ENCODE data around the gene SLC25A47.

The SLC25A47 gene

DNA sequence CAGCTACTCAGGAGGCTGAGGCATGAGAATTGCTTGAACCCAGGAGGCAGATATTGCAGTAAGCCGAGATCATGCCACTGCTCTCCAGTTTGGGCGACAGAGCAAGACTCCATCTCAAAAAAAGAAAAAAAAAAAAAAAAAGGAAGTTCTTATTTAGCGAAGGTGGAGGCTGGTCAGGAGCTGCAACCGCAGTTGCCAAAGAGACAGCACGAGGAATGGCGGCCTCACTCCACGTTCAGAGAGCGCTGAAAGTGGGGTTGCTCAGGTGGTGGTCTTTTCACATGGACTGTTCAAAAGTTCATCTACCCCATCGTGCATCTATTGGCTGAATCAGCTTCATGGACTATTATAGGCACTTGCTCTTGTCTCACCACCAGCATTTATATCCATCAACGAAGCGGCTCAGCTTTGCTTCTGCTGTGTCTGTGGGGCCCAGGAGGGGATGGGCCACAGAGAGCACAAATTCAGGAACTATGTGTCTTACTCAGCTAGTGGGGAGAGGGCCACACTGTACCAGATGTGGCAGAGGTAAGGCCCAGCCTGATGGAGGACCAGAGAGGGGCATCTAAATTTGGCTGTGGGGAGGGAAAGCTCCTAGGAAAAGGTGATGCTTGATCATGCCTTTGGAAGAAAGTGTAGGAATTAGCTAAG, 27.3 kb downstream of the SLC25A47 start:
- no peak for DNase-seq

DNA sequence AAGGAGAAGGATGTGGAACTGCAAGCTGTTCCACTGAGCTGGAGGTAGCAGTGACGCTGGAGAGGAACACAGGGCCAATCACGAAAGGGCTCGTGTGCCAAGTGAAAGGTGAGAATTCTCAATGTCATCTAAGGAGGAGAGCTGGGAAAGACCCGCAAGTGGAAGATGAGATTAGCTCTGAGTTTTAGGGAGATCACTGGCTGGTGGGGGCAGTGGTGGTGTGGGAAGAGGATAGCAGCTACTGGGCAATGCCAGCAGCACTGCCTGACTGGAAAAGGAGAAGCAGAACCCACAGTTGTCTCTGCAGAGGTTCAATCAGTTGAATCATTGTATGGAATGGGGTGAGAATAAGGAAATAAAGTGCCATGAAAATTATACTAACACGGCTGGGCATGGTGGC, 27.8 kb downstream of the SLC25A47 start:
- no peak for DNase-seq

DNA sequence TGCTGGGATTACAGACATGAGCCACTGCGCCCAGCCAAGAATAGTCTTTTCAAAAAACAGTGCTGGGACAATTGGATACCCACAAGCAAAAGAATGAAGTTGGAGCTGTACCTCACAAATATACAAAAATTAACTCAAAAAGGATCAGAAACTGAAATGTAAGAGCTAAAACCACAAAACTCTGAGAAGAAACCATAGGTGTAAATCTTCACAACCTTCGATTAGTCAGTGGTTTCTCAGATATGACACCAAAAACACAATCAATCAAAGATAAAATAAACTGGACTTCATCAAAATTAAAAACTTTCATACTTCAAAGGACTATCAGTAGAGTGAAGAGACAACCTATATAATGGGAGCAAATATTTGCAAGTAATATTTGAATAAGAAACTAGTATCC, 35.3 kb downstream of the SLC25A47 start:
- no peak for DNase-seq

GRCh38 chr14:100359111-100359510, 36.0 kb downstream of the SLC25A47 start:
- DNase-seq, result no peak

GRCh38 chr14:100359881-100360280, 36.7 kb downstream of the SLC25A47 start:
- DNase-seq, result no peak

DNA sequence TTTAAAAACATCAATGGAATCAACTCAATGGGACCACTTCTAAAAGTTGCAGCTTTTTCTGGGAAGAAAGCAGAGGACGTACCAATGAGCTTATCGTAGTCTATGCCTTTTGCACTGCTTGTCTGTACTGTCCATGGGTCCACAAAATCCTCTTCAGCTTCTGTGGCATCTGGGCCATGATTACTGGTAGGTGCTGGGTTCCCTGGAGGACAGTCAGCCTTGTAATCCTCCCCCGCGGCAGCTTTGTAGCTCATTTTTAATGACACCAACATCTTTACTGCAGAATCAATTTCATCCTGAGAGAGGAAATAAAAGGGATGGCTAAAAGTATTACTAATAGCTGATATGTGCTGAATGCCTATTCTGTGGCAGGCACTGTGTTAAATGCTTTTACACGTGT, 38.5 kb downstream of the SLC25A47 start:
- no peak for DNase-seq

DNA sequence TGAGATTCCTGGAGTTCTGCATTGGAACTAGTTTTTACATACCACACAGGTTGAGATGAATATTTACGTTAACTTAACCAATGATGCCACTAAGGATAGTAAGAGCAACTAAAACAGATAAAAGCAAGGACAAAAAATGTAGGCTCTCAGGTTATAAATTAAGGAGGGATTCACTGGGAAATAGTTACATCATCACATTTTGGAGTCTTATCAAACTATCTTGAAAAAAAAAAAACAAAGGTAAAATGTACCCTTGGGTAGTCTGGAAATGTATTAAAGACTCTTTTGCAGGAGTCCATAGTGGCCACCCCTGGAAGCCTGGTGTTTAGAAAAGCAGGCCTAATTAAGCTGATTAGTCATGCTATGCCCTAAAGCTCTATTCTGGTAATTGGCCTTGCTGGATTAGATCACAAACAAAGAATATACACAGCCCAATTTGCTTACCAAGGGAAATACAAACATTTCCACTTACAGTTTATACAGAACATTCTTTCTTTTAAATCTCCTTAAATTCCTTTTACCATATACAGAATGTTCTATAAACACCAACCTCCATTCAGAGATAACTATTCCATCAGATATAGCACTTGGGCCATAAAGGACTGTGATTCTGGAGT, 39.3 kb downstream of the SLC25A47 start:
- no peak for DNase-seq

DNA sequence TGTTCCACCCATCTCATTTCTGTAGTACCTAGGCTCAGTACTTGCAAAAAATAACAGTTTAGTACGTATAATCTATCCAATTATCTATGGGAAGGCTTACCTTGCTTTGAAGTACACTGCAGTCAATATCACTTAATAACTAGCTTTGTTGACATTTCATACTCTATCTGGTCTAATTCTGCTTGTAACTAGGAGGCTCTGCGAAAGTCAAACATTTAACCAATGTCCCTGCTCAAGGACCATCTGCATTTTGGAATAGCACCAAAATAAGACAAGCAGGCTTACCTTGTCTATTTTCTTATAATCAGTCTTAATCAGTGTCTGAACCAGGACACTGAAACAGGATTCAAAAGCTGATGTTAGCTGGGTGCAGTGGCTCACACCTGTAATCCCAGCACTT, 39.9 kb downstream of the SLC25A47 start:
- DNase-seq, result no peak

- no peak for DNase-seq
These were observed 41.3 kb downstream of the SLC25A47 start for GRCh38 chr14:100364403-100364802.

- DNase-seq, result no peak
These were observed 42.6 kb downstream of the SLC25A47 start for GRCh38 chr14:100365741-100366140.

GRCh38 chr14:100369019-100369418, 45.9 kb downstream of the SLC25A47 start:
- DNase-seq, result no peak

DNA sequence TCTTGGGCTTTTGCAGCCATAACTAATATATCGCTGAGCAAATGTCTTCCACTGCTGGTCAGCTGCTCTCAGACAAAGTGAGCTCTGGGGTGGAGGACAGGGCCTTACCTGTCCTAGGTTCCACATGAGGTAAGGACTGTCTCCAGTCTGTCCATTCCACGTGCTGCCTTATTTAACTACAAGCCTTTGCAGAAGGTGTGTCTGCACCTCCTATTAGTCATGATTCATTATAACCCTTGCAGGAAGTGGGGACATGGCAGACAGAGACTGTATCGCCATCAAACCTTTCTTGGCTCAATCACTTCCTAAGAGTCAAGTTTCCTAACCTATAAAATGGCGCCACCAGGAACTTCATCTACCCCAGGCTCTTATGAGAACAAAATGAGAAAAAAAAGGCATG, 46.9 kb downstream of the SLC25A47 start:
- no peak for DNase-seq

DNA sequence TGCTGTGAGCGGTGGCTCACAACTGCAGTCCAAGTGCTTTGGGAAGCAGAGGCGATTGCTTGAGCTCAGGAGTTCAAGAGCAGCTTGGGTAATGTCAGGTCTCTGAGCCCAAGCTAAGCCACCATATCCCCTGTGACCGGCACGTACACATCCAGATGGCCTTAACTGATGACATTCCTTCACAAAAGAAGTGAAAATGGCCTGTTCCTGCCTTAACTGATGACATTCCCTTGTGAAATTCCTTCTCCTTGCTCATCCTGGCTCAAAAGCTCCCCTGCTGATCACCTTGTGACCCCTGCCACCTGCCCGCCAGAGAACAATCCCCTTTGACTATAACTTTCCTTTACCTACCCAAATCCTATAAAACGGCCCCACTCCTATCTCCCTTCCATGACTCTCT, 48.6 kb downstream of the SLC25A47 start:
- no peak for DNase-seq

DNA sequence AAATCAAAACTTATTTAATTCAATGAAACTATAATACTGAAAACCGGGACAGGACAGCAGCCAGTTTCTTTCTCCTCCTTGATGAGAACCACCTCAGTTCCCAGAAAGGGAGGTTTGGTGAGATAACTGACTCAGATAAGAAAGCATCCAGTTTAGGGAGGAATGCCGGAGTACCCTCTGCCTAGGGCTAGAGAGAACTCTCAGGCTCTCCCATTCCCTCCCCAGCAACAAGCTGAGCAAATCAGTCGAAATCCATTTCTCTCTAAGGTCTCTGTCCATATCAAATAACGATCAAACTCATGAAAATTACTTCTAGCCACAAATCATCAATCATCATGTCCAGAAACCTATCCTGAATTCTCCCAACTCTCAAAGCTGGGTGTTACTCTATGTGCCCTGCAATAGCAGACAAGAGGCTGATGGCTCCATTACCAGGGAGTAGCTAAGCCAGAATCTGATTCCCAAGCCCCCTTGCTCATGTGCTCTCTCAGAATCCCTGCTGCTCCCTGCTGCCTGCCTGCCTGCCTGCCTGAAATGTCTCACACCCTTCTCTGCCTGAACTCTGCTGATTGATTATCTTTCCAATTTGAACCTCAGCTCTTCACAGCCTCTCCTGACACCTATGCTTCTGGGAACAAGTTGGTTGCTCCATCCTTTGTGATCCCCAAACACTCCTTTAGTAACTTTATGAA, 49.4 kb downstream of the SLC25A47 start:
- DNase-seq, result peak; percentile 22

DNA sequence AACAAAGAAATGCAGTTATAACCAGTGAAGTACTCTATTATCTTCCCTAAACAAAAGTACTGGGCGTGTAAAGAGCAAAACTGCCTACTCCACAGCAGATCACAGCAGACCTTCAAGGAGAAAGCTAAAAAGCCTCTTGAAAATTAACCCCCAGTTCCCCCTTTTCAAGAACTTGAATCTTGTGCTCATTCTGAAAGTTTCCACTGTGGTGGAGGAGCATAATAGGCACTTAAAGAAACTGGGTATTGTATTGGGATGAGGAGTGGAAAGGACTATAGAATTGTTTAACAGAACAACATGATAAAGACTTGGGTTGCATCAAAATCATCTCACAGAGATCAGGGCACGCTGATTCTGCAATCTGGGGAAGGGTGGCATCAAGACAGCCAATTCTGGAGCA, 51.1 kb downstream of the SLC25A47 start:
- DNase-seq, result no peak

GRCh38 chr14:100374876-100375265, 51.7 kb downstream of the SLC25A47 start:
- peak; percentile 24 for DNase-seq

DNA sequence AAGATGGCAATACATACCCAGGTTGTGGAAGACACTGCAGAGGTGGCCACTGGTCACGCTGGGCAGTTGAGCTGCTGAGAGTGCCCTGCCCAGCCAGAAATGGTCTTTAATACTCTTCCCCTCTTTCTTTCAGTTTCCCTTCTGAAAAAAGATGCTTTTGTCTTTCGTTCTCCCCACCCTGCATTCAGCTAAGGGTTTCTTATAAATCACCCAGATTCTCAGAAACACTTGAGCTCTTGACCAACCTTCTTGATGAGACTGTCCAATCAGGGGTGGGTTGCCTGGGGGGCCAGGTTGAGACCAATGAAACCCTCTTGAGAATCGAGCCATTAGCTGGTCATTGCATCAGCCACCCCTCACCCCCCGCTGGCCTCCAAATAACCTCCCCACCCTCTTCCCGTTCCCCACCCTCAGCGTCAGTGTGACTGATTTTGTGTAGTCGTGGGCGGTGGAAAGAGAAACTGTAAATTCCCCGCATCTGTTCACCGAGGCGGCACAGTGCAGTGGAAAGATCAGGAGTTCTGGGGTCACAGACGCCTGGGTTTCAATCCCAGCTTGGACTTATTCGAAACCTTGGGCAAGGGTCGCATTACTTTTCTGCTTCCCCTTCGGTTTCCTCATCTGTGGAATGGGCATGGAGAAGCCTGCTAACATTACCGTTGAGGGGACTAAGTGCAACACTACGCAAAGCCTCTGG, 52.3 kb downstream of the SLC25A47 start:
- peak; percentile 98 for DNase-seq

GRCh38 chr14:100375963-100376735, 53.0 kb downstream of the SLC25A47 start, which contains the start of gene WDR25:
TSS of gene WDR25 (plus strand) at chr14:100376485.
- DNase-seq, result peak; percentile 97

DNA sequence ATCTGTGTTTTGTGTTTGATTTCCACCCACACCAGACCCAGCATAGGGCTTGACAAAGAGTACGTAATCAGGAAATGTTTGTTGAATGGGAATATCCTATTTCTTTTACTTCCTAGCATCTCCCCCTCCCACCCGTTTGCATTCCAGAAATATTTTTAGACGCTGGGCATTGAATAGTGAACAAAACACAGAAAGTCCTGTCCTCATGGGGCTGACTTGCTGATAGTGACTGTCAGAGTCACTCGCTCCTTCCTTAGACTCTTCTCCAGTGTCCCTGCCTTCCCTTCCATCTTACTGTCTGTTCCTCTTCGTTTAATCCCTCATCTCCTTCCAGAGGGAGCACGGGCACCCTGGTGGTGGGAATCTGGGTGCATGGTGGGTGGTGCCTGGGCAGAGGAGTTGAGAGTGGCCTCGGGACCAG, 53.6 kb downstream of the SLC25A47 start:
- DNase-seq, result peak; percentile 26
